ENCODE data around the gene ATP6V1F.

The ATP6V1F gene

GRCh38 chr7:128835790-128836641, 26.6 kb upstream of the ATP6V1F start:
- peak; percentile 9 for DNase-seq (ENCODE audit: low spot score)
- no peak for TF ChIP-seq CTCF (IDR thresholded peaks at IDR 0.05; ENCODE audit: extremely low read depth, insufficient read depth, missing control alignments)
- in situ Hi-C loops (cut with MboI; ENCODE audit: low pct_unique_long_range_greater_than_20kb, low sequenced_read_pairs, unreplicated experiment) = no loop called here

GRCh38 chr7:128836729-128837348, 25.8 kb upstream of the ATP6V1F start:
- in situ Hi-C loops (cut with MboI; ENCODE audit: low pct_unique_long_range_greater_than_20kb, low sequenced_read_pairs, unreplicated experiment) = no loop called here
- TF ChIP-seq CTCF (IDR thresholded peaks at IDR 0.05; ENCODE audit: extremely low read depth, insufficient read depth, missing control alignments) = no peak
- peak; percentile 11 for DNase-seq (ENCODE audit: low spot score)

GRCh38 chr7:128837521-128837921, 25.1 kb upstream of the ATP6V1F start:
- in situ Hi-C loops (cut with MboI; ENCODE audit: low pct_unique_long_range_greater_than_20kb, low sequenced_read_pairs, unreplicated experiment) = no loop called here
- no peak for TF ChIP-seq CTCF (IDR thresholded peaks at IDR 0.05; ENCODE audit: extremely low read depth, insufficient read depth, missing control alignments)
- no peak for DNase-seq (ENCODE audit: low spot score)

- in situ Hi-C loops (cut with MboI; ENCODE audit: low pct_unique_long_range_greater_than_20kb, low sequenced_read_pairs, unreplicated experiment) = no loop called here
- peak; percentile 10 for DNase-seq (ENCODE audit: low spot score)
- TF ChIP-seq CTCF (IDR thresholded peaks at IDR 0.05; ENCODE audit: extremely low read depth, insufficient read depth, missing control alignments) = no peak
Observed at GRCh38 chr7:128838109-128838779, 24.4 kb upstream of the ATP6V1F start.

- no peak for TF ChIP-seq CTCF (IDR thresholded peaks at IDR 0.05; ENCODE audit: extremely low read depth, insufficient read depth, missing control alignments)
- in situ Hi-C loops (cut with MboI; ENCODE audit: low pct_unique_long_range_greater_than_20kb, low sequenced_read_pairs, unreplicated experiment) = no loop called here
- peak; percentile 10 for DNase-seq (ENCODE audit: low spot score)
Observed at GRCh38 chr7:128838981-128839731, 23.5 kb upstream of the ATP6V1F start.

- no peak for TF ChIP-seq CTCF (IDR thresholded peaks at IDR 0.05; ENCODE audit: extremely low read depth, insufficient read depth, missing control alignments)
- DNase-seq (ENCODE audit: low spot score) = peak; percentile 22
- in situ Hi-C loops (cut with MboI; ENCODE audit: low pct_unique_long_range_greater_than_20kb, low sequenced_read_pairs, unreplicated experiment) = no loop called here
Observed at GRCh38 chr7:128839751-128840177, 22.9 kb upstream of the ATP6V1F start.
